Skeletal muscle cell (primary cell): ENCODE results near the gene F7.
A peak's percentile ranks its signal among the peaks of the same experiment; 100 is the strongest.

Experiments used
- DNase-seq: peaks from one replicate; pipeline ENCODE4 v3.0.0-alpha.2; 2010; ENCODE audit warnings: low read depth
- H3K4me3 ChIP-seq: 2 replicates; pipeline ENCODE4 v1.5.1; 2011; ENCODE audit warnings: low read depth, mild to moderate bottlenecking, control low read depth, low read length, moderate library complexity

Gene F7

GRCh38 chr13:113146750-113147149 is 41.2 kb downstream of the F7 start:
- no peak for DNase-seq

GRCh38 chr13:113147206-113147605 is 41.6 kb downstream of the F7 start:
- DNase-seq, result no peak
- no peak overlapping the region for H3K4me3 ChIP-seq

More at GRCh38 chr13:113146750-113147149, 41.2 kb downstream of the F7 start:
- no peak overlapping the region for H3K4me3 ChIP-seq

GRCh38 chr13:113148407-113148806 is 42.8 kb downstream of the F7 start:
- H3K4me3 ChIP-seq, result no peak overlapping the region
- DNase-seq, result no peak

- no peak for DNase-seq
- no peak overlapping the region for H3K4me3 ChIP-seq
These were observed 43.4 kb downstream of the F7 start for GRCh38 chr13:113148940-113149503.

- H3K4me3 ChIP-seq, result no peak overlapping the region
- no peak for DNase-seq
These were observed 44.3 kb downstream of the F7 start for GRCh38 chr13:113149711-113150549.

- no peak for DNase-seq
- H3K4me3 ChIP-seq, result no peak overlapping the region
These were observed 45.2 kb downstream of the F7 start for GRCh38 chr13:113150550-113151365.

- DNase-seq, result peak; percentile 17
- H3K4me3 ChIP-seq, result no peak overlapping the region
These were observed 46.4 kb downstream of the F7 start for GRCh38 chr13:113151745-113152690.

GRCh38 chr13:113152691-113152983 is 47.0 kb downstream of the F7 start:
- H3K4me3 ChIP-seq, result no peak overlapping the region
- DNase-seq, result no peak

GRCh38 chr13:113152984-113153809 is 47.6 kb downstream of the F7 start:
- H3K4me3 ChIP-seq, result peak overlapping the region; percentile 42
- no peak for DNase-seq

- peak overlapping the region; percentile 42 for H3K4me3 ChIP-seq
These were observed 48.5 kb downstream of the F7 start for GRCh38 chr13:113153810-113154748.

GRCh38 chr13:113155201-113155600 is 49.6 kb downstream of the F7 start:
- no peak overlapping the region for H3K4me3 ChIP-seq
- DNase-seq, result no peak

More at GRCh38 chr13:113153810-113154748, 48.5 kb downstream of the F7 start:
- peak; percentile 31 for DNase-seq

GRCh38 chr13:113155982-113156655 is 50.5 kb downstream of the F7 start:
- no peak overlapping the region for H3K4me3 ChIP-seq
- no peak for DNase-seq

GRCh38 chr13:113157206-113157928 is 51.8 kb downstream of the F7 start:
- no peak for DNase-seq
- H3K4me3 ChIP-seq, result no peak overlapping the region

GRCh38 chr13:113157929-113158747 is 52.5 kb downstream of the F7 start, which contains the start of gene PROZ:
TSS of gene PROZ (plus strand) at chr13:113158648. CDS start at chr13:113158661, 13 bp downstream.
- no peak for DNase-seq
- no peak within 1 kb of the TSS for H3K4me3 ChIP-seq

GRCh38 chr13:113158946-113159345 is 53.4 kb downstream of the F7 start:
- no peak for DNase-seq
- H3K4me3 ChIP-seq, result no peak overlapping the region
